WERI-Rb-1 (cell line): ENCODE measurements around the gene SOX14.

ENCODE experiments used
- DNase-seq: peaks from one replicate; pipeline ENCODE4 v3.0.0-alpha.2; 2020
- H3K27ac ChIP-seq: fragments of 250-450 bp; sonication (Bioruptor Pico); 2 replicates; pipeline ENCODE4 v1.5.1; 2020; ENCODE audit warnings: mild to moderate bottlenecking, moderate library complexity
- H3K27me3 ChIP-seq: fragments of 250-450 bp; sonication (Bioruptor Pico); 2 replicates; pipeline ENCODE4 v1.5.1; 2021; ENCODE audit warnings: mild to moderate bottlenecking, low read depth, moderate library complexity; ENCODE audit not compliant: insufficient read depth, severe bottlenecking
- H3K36me3 ChIP-seq: fragments of 250-450 bp; sonication (Bioruptor Pico); 2 replicates; pipeline ENCODE4 v1.5.1; 2020; ENCODE audit warnings: mild to moderate bottlenecking, moderate library complexity
- H3K4me3 ChIP-seq: 2 replicates; pipeline ENCODE4 v1.5.1; 2011; ENCODE audit warnings: low read depth, mild to moderate bottlenecking, control low read depth, low read length
- H3K9me3 ChIP-seq: fragments of 250-450 bp; sonication (Bioruptor Pico); 2 replicates; pipeline ENCODE4 v1.5.1; 2021; ENCODE audit warnings: mild to moderate bottlenecking, moderate library complexity; ENCODE audit not compliant: severe bottlenecking
- TF ChIP-seq, protein P1 (sequence below): IDR thresholded peaks from 2 replicates; pipeline ENCODE4 v1.5.1; 2011; ENCODE audit warnings: low read depth, mild to moderate bottlenecking, control low read depth, inconsistent platforms, low read length

Gene SOX14

DNA sequence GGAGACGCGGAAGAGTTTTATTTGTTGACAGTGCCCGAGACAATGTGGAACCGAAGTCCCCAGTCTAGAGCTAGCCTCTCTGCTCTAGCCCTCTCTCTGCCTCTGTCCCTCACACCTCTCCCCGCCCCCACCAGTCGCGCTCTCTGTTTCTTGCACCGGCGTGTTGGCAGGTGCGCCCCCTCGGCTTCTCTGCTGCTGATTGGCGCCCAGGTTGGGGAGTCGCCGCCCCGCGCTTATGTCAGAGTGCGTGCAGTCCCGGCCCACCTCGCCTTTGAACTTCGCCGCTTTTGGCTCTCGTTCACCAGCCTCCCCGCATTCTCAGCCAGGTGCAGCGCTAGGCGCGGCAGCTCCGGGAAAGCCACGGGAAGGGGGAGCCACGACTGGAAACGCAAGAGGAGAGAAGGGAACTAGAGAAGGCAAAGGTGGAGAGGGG is at the start of gene SOX14:
TSS of gene SOX14 (plus strand) at position 315 of the 433 bp plus-strand sequence. CDS start 470 bp downstream, outside the sequence.
- peaks cover 4% of the 10 kb centered on the region for H3K9me3 ChIP-seq
- H3K27me3 ChIP-seq, result peaks cover 65% of the 10 kb centered on the region
- H3K27ac ChIP-seq, result no peak within 1 kb of the TSS
- peak; percentile 88 for DNase-seq
- TF ChIP-seq, protein P1, sequence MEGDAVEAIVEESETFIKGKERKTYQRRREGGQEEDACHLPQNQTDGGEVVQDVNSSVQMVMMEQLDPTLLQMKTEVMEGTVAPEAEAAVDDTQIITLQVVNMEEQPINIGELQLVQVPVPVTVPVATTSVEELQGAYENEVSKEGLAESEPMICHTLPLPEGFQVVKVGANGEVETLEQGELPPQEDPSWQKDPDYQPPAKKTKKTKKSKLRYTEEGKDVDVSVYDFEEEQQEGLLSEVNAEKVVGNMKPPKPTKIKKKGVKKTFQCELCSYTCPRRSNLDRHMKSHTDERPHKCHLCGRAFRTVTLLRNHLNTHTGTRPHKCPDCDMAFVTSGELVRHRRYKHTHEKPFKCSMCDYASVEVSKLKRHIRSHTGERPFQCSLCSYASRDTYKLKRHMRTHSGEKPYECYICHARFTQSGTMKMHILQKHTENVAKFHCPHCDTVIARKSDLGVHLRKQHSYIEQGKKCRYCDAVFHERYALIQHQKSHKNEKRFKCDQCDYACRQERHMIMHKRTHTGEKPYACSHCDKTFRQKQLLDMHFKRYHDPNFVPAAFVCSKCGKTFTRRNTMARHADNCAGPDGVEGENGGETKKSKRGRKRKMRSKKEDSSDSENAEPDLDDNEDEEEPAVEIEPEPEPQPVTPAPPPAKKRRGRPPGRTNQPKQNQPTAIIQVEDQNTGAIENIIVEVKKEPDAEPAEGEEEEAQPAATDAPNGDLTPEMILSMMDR, result no peak
- H3K36me3 ChIP-seq, result no peaks in the 10 kb centered on the region
- peak within 1 kb of the TSS; percentile 55 for H3K4me3 ChIP-seq

DNA sequence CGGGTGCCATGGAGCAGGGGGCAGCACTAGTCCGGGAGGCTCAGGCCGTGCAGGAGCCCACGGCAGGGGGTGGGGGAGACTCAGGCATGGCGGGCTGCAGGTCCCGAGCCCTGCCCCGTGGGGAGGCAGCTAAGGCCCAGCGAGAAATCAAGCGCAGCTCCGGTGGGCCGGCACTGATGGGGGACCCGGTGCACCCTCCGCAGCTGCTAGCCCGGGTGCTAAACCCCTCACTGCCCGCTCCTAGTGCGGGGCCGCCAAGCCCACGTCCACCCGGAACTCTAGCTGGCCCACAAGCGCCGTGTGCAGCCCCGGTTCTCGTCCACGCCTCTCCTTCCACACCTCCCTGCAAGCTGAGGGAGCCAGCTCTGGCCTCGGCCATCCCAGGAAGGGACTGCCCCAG is 49.6 kb upstream of the SOX14 start:
- H3K36me3 ChIP-seq, result no peaks in the 10 kb centered on the region
- TF ChIP-seq, protein P1, result no peak
- no peak overlapping the region for H3K27ac ChIP-seq
- DNase-seq, result no peak
- no peaks in the 10 kb centered on the region for H3K9me3 ChIP-seq
- H3K4me3 ChIP-seq, result no peak overlapping the region
- no peaks in the 10 kb centered on the region for H3K27me3 ChIP-seq

- Histone ChIP-seq H3K27ac (no peak overlapping the region), H3K36me3 (no peaks in the 10 kb centered on the region), H3K9me3 (no peaks in the 10 kb centered on the region), H3K4me3 (no peak overlapping the region), H3K27me3 (no peaks in the 10 kb centered on the region)
- DNase-seq, result no peak
- TF ChIP-seq, protein P1, result no peak
These were observed 39.9 kb upstream of the SOX14 start for GRCh38 chr3:137724240-137724639.

GRCh38 chr3:137737208-137737607 is 26.9 kb upstream of the SOX14 start:
- H3K9me3 ChIP-seq, result peaks cover 8% of the 10 kb centered on the region
- H3K27ac ChIP-seq, result no peak overlapping the region
- no peaks in the 10 kb centered on the region for H3K27me3 ChIP-seq
- DNase-seq, result no peak
- TF ChIP-seq, protein P1, result no peak
- no peaks in the 10 kb centered on the region for H3K36me3 ChIP-seq
- H3K4me3 ChIP-seq, result no peak overlapping the region

DNA sequence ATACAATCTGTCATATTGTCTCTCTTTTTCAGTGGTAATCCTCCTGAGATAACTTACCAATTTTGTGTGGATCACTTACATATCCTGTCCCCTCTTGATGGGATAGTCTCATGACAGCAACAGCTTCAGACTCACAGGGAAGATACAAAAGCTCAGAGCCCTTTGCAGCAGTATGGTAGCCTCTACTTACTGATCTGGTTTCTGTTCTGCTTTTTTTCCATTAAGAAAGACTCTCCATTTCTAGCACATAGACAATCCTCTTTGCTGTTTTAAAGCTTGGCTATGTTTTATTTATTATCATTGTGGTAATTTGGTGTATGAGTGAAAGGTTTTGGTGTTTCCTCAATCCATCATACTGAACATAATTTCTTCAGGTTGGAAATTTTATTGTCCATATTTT is 25.4 kb upstream of the SOX14 start:
- no peak overlapping the region for H3K4me3 ChIP-seq
- no peak overlapping the region for H3K27ac ChIP-seq
- TF ChIP-seq, protein P1, result no peak
- no peaks in the 10 kb centered on the region for H3K27me3 ChIP-seq
- no peak for DNase-seq
- H3K9me3 ChIP-seq, result peaks cover 8% of the 10 kb centered on the region
- no peaks in the 10 kb centered on the region for H3K36me3 ChIP-seq

DNA sequence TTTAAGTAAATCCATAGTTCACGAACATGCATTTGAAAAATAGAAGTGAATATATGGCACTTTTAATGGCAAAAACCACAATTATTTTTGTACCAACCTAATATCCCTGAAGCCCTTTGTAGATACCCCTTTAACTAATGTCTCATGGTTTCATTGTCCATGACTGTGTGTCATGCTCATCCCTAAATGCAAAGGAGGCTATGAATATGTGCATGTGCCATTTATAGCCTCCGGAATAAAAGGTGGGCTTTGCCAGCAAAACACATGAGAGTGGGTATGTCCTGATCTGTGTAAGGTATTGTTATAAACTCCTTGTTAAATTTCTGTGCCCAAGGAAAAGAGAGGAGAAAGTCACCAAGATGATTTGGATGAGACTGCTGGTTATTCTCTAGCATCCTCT is 20.5 kb upstream of the SOX14 start:
- DNase-seq, result no peak
- H3K9me3 ChIP-seq, result no peaks in the 10 kb centered on the region
- H3K4me3 ChIP-seq, result no peak overlapping the region
- H3K27me3 ChIP-seq, result no peaks in the 10 kb centered on the region
- no peak overlapping the region for H3K27ac ChIP-seq
- H3K36me3 ChIP-seq, result no peaks in the 10 kb centered on the region
- TF ChIP-seq, protein P1, result no peak
